ENCODE measurements around the gene MXRA8.
A peak's percentile ranks its signal among the peaks of the same experiment; 100 is the strongest.
"Not testable (repeated sequence)": the region's sequence is repeated elsewhere in the genome, so short reads cannot be mapped to it uniquely, and the experiment has no call there.

Gene MXRA8

GRCh38 chr1:1358433-1359271, at the start of gene MXRA8:
Gene MXRA8, minus strand, starts transcription at chr1:1358555. Its CDS starts 51 bp downstream, at chr1:1358504.
- no peak for DNase-seq

- peak; percentile 42 for DNase-seq
Observed at GRCh38 chr1:1407636-1408318, 49.4 kb upstream of the MXRA8 start.

- peak; percentile 97 for DNase-seq
Observed at GRCh38 chr1:1406821-1407635, 48.7 kb upstream of the MXRA8 start, which contains the start of gene MRPL20. Gene MRPL20, minus strand, starts transcription at chr1:1407293. Its CDS starts 76 bp downstream, at chr1:1407217.

- peak; percentile 47 for DNase-seq
Observed at GRCh38 chr1:1406101-1406820, 47.9 kb upstream of the MXRA8 start.

- no peak for DNase-seq
Observed at GRCh38 chr1:1403653-1404052, 45.3 kb upstream of the MXRA8 start.

- DNase-seq: not testable (repeated sequence)
Observed at GRCh38 chr1:1402901-1403392, 44.6 kb upstream of the MXRA8 start.

GRCh38 chr1:1402072-1402900, 43.9 kb upstream of the MXRA8 start:
- peak; percentile 62 for DNase-seq

- DNase-seq: no peak
Observed at GRCh38 chr1:1401457-1402010, 43.2 kb upstream of the MXRA8 start.

GRCh38 chr1:1400576-1401456, 42.5 kb upstream of the MXRA8 start:
- no peak for DNase-seq

GRCh38 chr1:1399872-1400575, 41.7 kb upstream of the MXRA8 start:
- peak; percentile 46 for DNase-seq

- DNase-seq: peak; percentile 100
Observed at GRCh38 chr1:1399187-1399871, 41.0 kb upstream of the MXRA8 start, which contains the start of gene CCNL2. Gene CCNL2, minus strand, starts transcription at chr1:1399335. Its CDS starts 29 bp downstream, at chr1:1399306.

GRCh38 chr1:1398677-1399186, 40.4 kb upstream of the MXRA8 start:
- DNase-seq: no peak

GRCh38 chr1:1397839-1398523, 39.6 kb upstream of the MXRA8 start:
- no peak for DNase-seq

- no peak for DNase-seq
Observed at GRCh38 chr1:1395166-1395565, 36.8 kb upstream of the MXRA8 start.

GRCh38 chr1:1394116-1394515, 35.8 kb upstream of the MXRA8 start:
- DNase-seq: no peak

- no peak for DNase-seq
Observed at GRCh38 chr1:1393428-1393827, 35.1 kb upstream of the MXRA8 start.

- no peak for DNase-seq
Observed at GRCh38 chr1:1393014-1393413, 34.7 kb upstream of the MXRA8 start.

GRCh38 chr1:1391225-1391624, 32.9 kb upstream of the MXRA8 start:
- DNase-seq: no peak

Data from stimulated activated CD4-positive, alpha-beta T cell treated with anti-CD3 and anti-CD28 coated beads, Interleukin-15, amount 100 ng/mL, for 24 hours (primary cell).